Stimulated activated CD4-positive, alpha-beta T cell treated with anti-CD3 and anti-CD28 coated beads, Interleukin-15, amount 100 ng/mL, for 48 hours (primary cell): ENCODE measurements around the gene MACROD2.
"Not testable (repeated sequence)": the region's sequence is repeated elsewhere in the genome, so short reads cannot be mapped to it uniquely, and the experiment has no call there.

ENCODE experiments used
- DNase-seq, 2 donors: peaks; one replicate each; pipeline ENCODE4 v3.0.0-alpha.2; 2020; ENCODE audit warnings: low read depth in 2 of 2

MACROD2 gene

GRCh38 chr20:14266246-14266645, 270.9 kb downstream of the MACROD2 start:
- DNase-seq: no peak

GRCh38 chr20:14270751-14271150, 275.4 kb downstream of the MACROD2 start:
- not testable (repeated sequence) for DNase-seq

- DNase-seq: no peak
Observed at GRCh38 chr20:14282140-14282539, 286.8 kb downstream of the MACROD2 start.

- no peak for DNase-seq
Observed at GRCh38 chr20:14284443-14284842, 289.1 kb downstream of the MACROD2 start.

- DNase-seq: no peak
Observed at GRCh38 chr20:14288341-14289330, 293.3 kb downstream of the MACROD2 start.

- DNase-seq: no peak
Observed at GRCh38 chr20:14291502-14291901, 296.2 kb downstream of the MACROD2 start.

GRCh38 chr20:14295238-14295637, 299.9 kb downstream of the MACROD2 start:
- DNase-seq: no peak

GRCh38 chr20:14295770-14296309, 300.5 kb downstream of the MACROD2 start:
- no peak for DNase-seq

- DNase-seq: no peak
Observed at GRCh38 chr20:14299831-14300230, 304.5 kb downstream of the MACROD2 start.

GRCh38 chr20:14303106-14303505, 307.8 kb downstream of the MACROD2 start:
- no peak for DNase-seq

- DNase-seq: no peak
Observed at GRCh38 chr20:14303651-14304050, 308.3 kb downstream of the MACROD2 start.

- no peak for DNase-seq
Observed at GRCh38 chr20:14304472-14304871, 309.2 kb downstream of the MACROD2 start.

GRCh38 chr20:14307956-14308355, 312.6 kb downstream of the MACROD2 start:
- DNase-seq: no peak

GRCh38 chr20:14310977-14311627, 315.8 kb downstream of the MACROD2 start:
- DNase-seq: no peak

- no peak for DNase-seq
Observed at GRCh38 chr20:14312001-14312400, 316.7 kb downstream of the MACROD2 start.

- DNase-seq: no peak
Observed at GRCh38 chr20:14313341-14314020, 318.2 kb downstream of the MACROD2 start.

GRCh38 chr20:14319704-14320103, 324.4 kb downstream of the MACROD2 start:
- DNase-seq: no peak

GRCh38 chr20:14331646-14332045, 336.3 kb downstream of the MACROD2 start:
- no peak for DNase-seq

- DNase-seq: no peak
Observed at GRCh38 chr20:14332866-14333265, 337.6 kb downstream of the MACROD2 start.

GRCh38 chr20:14333721-14334120, 338.4 kb downstream of the MACROD2 start:
- no peak for DNase-seq

GRCh38 chr20:14334306-14334930, 339.1 kb downstream of the MACROD2 start:
- no peak for DNase-seq

- no peak for DNase-seq
Observed at GRCh38 chr20:14335052-14335451, 339.7 kb downstream of the MACROD2 start.
